ENCODE data around the gene PRKN. TPM values are rescaled to one million over a fixed set of nuclear protein-coding genes. Genes with fewer than 3 reads are reported as not detected.

The PRKN gene
- total RNA-seq, 1 donor from 2014 or later = 2.8 TPM

DNA sequence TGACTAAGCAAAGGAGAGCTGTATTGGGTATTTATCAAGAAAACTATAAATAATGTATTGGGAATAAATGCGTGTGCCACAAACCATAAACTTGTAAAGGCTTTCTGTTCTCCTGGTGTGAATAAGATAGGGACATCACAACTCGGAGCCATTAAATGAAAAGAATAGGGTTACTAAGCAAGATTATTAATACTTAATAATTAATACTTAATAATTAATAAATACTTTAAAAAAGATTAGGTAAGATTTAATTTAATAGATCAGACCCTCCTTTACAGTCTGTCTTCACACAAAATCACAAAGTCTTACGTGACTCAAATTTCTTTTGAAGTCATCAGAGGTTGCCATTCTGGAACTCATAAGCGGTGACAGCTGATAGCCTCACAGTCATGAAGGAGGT, 648.9 kb downstream of the PRKN start:
- TF ChIP-seq CTCF (IDR thresholded peaks at IDR 0.05) = no peak
- no peak for TF ChIP-seq EZH2 (IDR thresholded peaks at IDR 0.05)
- no peak for TF ChIP-seq EZH2phosphoT487 (IDR thresholded peaks at IDR 0.05)

GRCh38 chr6:162078126-162078525, 649.4 kb downstream of the PRKN start:
- H3K4me3 Mint-ChIP-seq = no peak overlapping the region
- no peaks in the 10 kb centered on the region for H3K27me3 ChIP-seq
- H3K4me1 Mint-ChIP-seq = peaks cover 3% of the 10 kb centered on the region
- no peaks in the 10 kb centered on the region for H4K20me1 ChIP-seq (ENCODE audit: low read depth)
- no peak overlapping the region for H3K4me3 ChIP-seq
- no peaks in the 10 kb centered on the region for H3K9me3 ChIP-seq (ENCODE audit: low read depth)
- H3K4me2 ChIP-seq = no peak overlapping the region
- H3F3A ChIP-seq (ENCODE audit: low read depth) = no peaks in the 10 kb centered on the region
- H3K9me3 Mint-ChIP-seq = peaks cover 3% of the 10 kb centered on the region
- no peak overlapping the region for H3K27ac ChIP-seq
- DNase-seq (ENCODE audit: low spot score) = no peak
- peaks cover 2% of the 10 kb centered on the region for H3K36me3 Mint-ChIP-seq
- H3K4me1 ChIP-seq = no peaks in the 10 kb centered on the region
- no peak overlapping the region for H3K9ac ChIP-seq
- TF ChIP-seq EZH2 (IDR thresholded peaks at IDR 0.05) (no peak), EZH2phosphoT487 (IDR thresholded peaks at IDR 0.05) (no peak)
- no peaks in the 10 kb centered on the region for H3K27me3 Mint-ChIP-seq (ENCODE audit: insufficient read depth, low read depth)
- H3K79me2 ChIP-seq (ENCODE audit: low read depth) = no peaks in the 10 kb centered on the region
- H3K36me3 ChIP-seq = no peaks in the 10 kb centered on the region
- H2AFZ ChIP-seq (replicated peaks) = no peak overlapping the region
- no peak overlapping the region for H3K27ac Mint-ChIP-seq

More for the DNA sequence above, 648.9 kb downstream of the PRKN start:
- Histone ChIP-seq H2AFZ (replicated peaks) (no peak overlapping the region), H3K4me2 (no peak overlapping the region), H3K9me3 (ENCODE audit: low read depth) (no peaks in the 10 kb centered on the region), H3K4me1 (no peaks in the 10 kb centered on the region), H4K20me1 (ENCODE audit: low read depth) (no peaks in the 10 kb centered on the region), H3F3A (ENCODE audit: low read depth) (no peaks in the 10 kb centered on the region), H3K4me3 (no peak overlapping the region), H3K27ac (no peak overlapping the region), H3K9ac (no peak overlapping the region), H3K36me3 (no peaks in the 10 kb centered on the region), H3K27me3 (no peaks in the 10 kb centered on the region), H3K79me2 (ENCODE audit: low read depth) (no peaks in the 10 kb centered on the region)
- H3K4me3 Mint-ChIP-seq = no peak overlapping the region
- peaks cover 2% of the 10 kb centered on the region for H3K36me3 Mint-ChIP-seq
- peaks cover 5% of the 10 kb centered on the region for H3K9me3 Mint-ChIP-seq
- no peaks in the 10 kb centered on the region for H3K27me3 Mint-ChIP-seq (ENCODE audit: insufficient read depth, low read depth)
- H3K27ac Mint-ChIP-seq = no peak overlapping the region
- peaks cover 3% of the 10 kb centered on the region for H3K4me1 Mint-ChIP-seq
- DNase-seq (ENCODE audit: low spot score) = no peak

DNA sequence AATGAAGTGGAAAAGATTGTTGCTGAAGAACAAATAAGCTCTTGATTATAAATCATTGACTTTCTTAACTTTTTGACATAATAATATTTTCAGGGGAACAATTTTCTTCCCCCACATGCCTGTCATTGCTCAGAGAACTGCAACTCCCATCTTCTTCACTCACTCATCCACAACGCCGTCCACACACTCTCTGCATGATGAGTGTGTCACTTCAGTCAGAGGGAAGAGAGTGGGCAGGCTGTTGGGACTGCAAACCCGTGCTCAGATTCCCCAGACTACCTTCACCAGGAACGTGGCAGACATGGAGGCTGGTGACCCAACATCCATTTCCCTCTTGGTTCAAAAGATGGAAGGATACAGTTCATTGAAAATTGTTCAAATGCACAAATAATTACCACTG, 650.8 kb downstream of the PRKN start:
- Histone ChIP-seq H3K4me3 (no peak overlapping the region), H4K20me1 (ENCODE audit: low read depth) (no peaks in the 10 kb centered on the region), H3K36me3 (no peaks in the 10 kb centered on the region), H2AFZ (replicated peaks) (no peak overlapping the region), H3K27me3 (no peaks in the 10 kb centered on the region), H3F3A (ENCODE audit: low read depth) (no peaks in the 10 kb centered on the region), H3K4me2 (no peak overlapping the region), H3K9ac (no peak overlapping the region), H3K4me1 (no peaks in the 10 kb centered on the region), H3K79me2 (ENCODE audit: low read depth) (no peaks in the 10 kb centered on the region), H3K9me3 (ENCODE audit: low read depth) (no peaks in the 10 kb centered on the region), H3K27ac (no peak overlapping the region)
- Mint-ChIP-seq H3K27me3 (ENCODE audit: insufficient read depth, low read depth) (peaks cover 2% of the 10 kb centered on the region), H3K9me3 (peaks cover 4% of the 10 kb centered on the region), H3K4me1 (peaks cover 3% of the 10 kb centered on the region), H3K36me3 (no peaks in the 10 kb centered on the region), H3K27ac (no peak overlapping the region), H3K4me3 (no peak overlapping the region)
- TF ChIP-seq CTCF (IDR thresholded peaks at IDR 0.05) = no peak
- no peak for TF ChIP-seq EZH2 (IDR thresholded peaks at IDR 0.05)
- TF ChIP-seq EZH2phosphoT487 (IDR thresholded peaks at IDR 0.05) = no peak
- no peak for DNase-seq (ENCODE audit: low spot score)

GRCh38 chr6:162074641-162075275, 652.8 kb downstream of the PRKN start:
- no peaks in the 10 kb centered on the region for H3K79me2 ChIP-seq (ENCODE audit: low read depth)
- H3K4me1 ChIP-seq = no peaks in the 10 kb centered on the region
- Mint-ChIP-seq H3K27ac (no peak overlapping the region), H3K9me3 (peaks cover 4% of the 10 kb centered on the region), H3K27me3 (ENCODE audit: insufficient read depth, low read depth) (peaks cover 2% of the 10 kb centered on the region), H3K4me1 (peaks cover 3% of the 10 kb centered on the region), H3K36me3 (no peaks in the 10 kb centered on the region), H3K4me3 (no peak overlapping the region)
- no peak overlapping the region for H3K9ac ChIP-seq
- no peaks in the 10 kb centered on the region for H3K27me3 ChIP-seq
- no peak overlapping the region for H3K27ac ChIP-seq
- H3F3A ChIP-seq (ENCODE audit: low read depth) = no peaks in the 10 kb centered on the region
- no peak overlapping the region for H3K4me2 ChIP-seq
- H2AFZ ChIP-seq (replicated peaks) = no peak overlapping the region
- no peaks in the 10 kb centered on the region for H3K9me3 ChIP-seq (ENCODE audit: low read depth)
- no peak for DNase-seq (ENCODE audit: low spot score)
- TF ChIP-seq CTCF (IDR thresholded peaks at IDR 0.05) (no peak), EZH2 (IDR thresholded peaks at IDR 0.05) (no peak), EZH2phosphoT487 (IDR thresholded peaks at IDR 0.05) (no peak)
- H4K20me1 ChIP-seq (ENCODE audit: low read depth) = no peaks in the 10 kb centered on the region
- no peaks in the 10 kb centered on the region for H3K36me3 ChIP-seq
- no peak overlapping the region for H3K4me3 ChIP-seq

Data from neural progenitor cell (in vitro differentiated cells).